ENCODE results near the gene ZNF605.

DNA sequence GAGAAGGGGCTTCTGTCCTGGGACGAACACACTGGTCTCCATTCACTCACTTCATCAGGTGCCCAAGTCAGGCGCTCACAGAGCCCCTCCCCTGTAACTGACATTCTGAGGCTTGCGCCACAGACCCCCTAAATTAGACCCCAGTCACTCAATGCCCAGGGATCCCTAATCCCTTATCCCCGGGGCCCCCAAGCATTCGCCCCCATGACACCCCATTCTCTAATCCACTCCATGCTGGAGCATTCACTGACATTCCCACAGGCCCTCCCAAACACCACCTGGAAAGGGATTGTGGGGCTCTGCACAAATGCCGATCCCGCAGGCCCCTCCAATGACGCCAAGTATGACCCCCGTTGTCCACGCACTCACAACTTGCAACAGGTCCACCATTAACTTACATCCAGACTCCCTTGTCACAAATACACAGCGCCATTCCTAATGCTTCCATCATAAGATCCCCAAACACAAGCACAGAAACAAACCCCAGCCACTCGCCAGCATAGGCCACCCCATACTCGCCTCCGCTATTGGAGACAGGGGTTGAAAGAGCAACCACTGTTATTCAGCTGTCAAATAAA, 1.5 kb downstream of the ZNF605 start:
- TF ChIP-seq, protein P1, sequence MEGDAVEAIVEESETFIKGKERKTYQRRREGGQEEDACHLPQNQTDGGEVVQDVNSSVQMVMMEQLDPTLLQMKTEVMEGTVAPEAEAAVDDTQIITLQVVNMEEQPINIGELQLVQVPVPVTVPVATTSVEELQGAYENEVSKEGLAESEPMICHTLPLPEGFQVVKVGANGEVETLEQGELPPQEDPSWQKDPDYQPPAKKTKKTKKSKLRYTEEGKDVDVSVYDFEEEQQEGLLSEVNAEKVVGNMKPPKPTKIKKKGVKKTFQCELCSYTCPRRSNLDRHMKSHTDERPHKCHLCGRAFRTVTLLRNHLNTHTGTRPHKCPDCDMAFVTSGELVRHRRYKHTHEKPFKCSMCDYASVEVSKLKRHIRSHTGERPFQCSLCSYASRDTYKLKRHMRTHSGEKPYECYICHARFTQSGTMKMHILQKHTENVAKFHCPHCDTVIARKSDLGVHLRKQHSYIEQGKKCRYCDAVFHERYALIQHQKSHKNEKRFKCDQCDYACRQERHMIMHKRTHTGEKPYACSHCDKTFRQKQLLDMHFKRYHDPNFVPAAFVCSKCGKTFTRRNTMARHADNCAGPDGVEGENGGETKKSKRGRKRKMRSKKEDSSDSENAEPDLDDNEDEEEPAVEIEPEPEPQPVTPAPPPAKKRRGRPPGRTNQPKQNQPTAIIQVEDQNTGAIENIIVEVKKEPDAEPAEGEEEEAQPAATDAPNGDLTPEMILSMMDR (IDR thresholded peaks at IDR 0.05), result no peak
- no peak for TF ChIP-seq POLR2A (IDR thresholded peaks at IDR 0.05)
